DND-41 (cell line): Measurements from ENCODE around the gene TNNT2.

ENCODE experiments used
- EZH2 ChIP-seq: IDR thresholded peaks from 3 replicates; pipeline ENCODE4 v1.6.1; 2012; ENCODE audit warnings: borderline replicate concordance, low read depth, mild to moderate bottlenecking, moderate library complexity, low read length, inconsistent platforms; ENCODE audit not compliant: severe bottlenecking
- TF ChIP-seq, protein P1 (sequence below): IDR thresholded peaks from 2 replicates; pipeline ENCODE4 v1.5.1; 2012; ENCODE audit warnings: borderline replicate concordance, low read length, moderate library complexity, mild to moderate bottlenecking; ENCODE audit not compliant: poor library complexity, severe bottlenecking; ENCODE audit errors: extremely low read depth

DNA sequence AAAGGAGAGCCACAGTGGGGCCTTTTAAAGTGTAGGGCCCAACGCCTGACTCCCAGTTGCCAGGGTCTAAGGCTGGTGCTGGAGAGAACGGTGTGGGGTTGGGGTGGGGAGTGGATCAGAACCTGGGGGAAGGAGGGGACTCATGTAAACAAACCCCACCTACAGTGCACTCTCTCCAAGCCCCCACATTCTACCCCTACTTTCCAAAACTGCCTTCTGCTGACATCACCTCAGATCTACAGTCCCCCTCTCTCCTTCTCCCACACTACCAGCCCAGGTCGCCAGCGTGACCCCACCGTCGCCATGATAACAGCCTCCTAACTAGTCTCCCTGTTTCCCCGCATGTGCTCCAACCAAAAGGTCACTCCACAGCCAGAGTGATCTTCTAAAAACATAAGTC is 26.6 kb downstream of the TNNT2 start:
- TF ChIP-seq, protein P1, sequence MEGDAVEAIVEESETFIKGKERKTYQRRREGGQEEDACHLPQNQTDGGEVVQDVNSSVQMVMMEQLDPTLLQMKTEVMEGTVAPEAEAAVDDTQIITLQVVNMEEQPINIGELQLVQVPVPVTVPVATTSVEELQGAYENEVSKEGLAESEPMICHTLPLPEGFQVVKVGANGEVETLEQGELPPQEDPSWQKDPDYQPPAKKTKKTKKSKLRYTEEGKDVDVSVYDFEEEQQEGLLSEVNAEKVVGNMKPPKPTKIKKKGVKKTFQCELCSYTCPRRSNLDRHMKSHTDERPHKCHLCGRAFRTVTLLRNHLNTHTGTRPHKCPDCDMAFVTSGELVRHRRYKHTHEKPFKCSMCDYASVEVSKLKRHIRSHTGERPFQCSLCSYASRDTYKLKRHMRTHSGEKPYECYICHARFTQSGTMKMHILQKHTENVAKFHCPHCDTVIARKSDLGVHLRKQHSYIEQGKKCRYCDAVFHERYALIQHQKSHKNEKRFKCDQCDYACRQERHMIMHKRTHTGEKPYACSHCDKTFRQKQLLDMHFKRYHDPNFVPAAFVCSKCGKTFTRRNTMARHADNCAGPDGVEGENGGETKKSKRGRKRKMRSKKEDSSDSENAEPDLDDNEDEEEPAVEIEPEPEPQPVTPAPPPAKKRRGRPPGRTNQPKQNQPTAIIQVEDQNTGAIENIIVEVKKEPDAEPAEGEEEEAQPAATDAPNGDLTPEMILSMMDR = no peak
- no peak for TF ChIP-seq EZH2
